ENCODE measurements around the gene TIMP4. TPM values are rescaled to one million over a fixed set of nuclear protein-coding genes. Genes with fewer than 3 reads are reported as not detected.
A peak's percentile ranks its signal among the peaks of the same experiment; 100 is the strongest.

Gene TIMP4
- total RNA-seq, 3 donors from 2014 or later = 27.4 to 170 (median 46.9) TPM

- DNase-seq (ENCODE audit: low spot score in 2 of 2) = no peak
- H3K36me3 ChIP-seq = no peaks in the 10 kb centered on the region
- no peaks in the 10 kb centered on the region for H3K4me1 ChIP-seq
- intact Hi-C loops (cut with DNase I; ENCODE audit: low total_unique reads) = loop anchor here (10.0 kb wide), 1 partner anchor 353 kb away; the partner anchor contains the start of gene TSEN2
- no peak overlapping the region for H3K4me3 ChIP-seq
- H3K9me3 ChIP-seq = no peaks in the 10 kb centered on the region
- no peak for TF ChIP-seq CTCF (IDR thresholded peaks at IDR 0.05)
- TF ChIP-seq POLR2A (IDR thresholded peaks at IDR 0.05) = no peak
- TF ChIP-seq POLR2AphosphoS5 (IDR thresholded peaks at IDR 0.05) = no peak
- no peak overlapping the region for H3K27ac ChIP-seq
- no peaks in the 10 kb centered on the region for H3K27me3 ChIP-seq
These were observed 27.2 kb downstream of the TIMP4 start for GRCh38 chr3:12131351-12132090.

- intact Hi-C loops (cut with DNase I; ENCODE audit: low total_unique reads) = no loop called here
- no peak overlapping the region for H3K4me3 ChIP-seq
- DNase-seq (ENCODE audit: low spot score in 2 of 2) = peak in 1 of 2 donors; percentile 83
- no peaks in the 10 kb centered on the region for H3K4me1 ChIP-seq
- no peaks in the 10 kb centered on the region for H3K27me3 ChIP-seq
- H3K27ac ChIP-seq = no peak overlapping the region
- no peaks in the 10 kb centered on the region for H3K36me3 ChIP-seq
- no peaks in the 10 kb centered on the region for H3K9me3 ChIP-seq
- TF ChIP-seq POLR2AphosphoS5 (IDR thresholded peaks at IDR 0.05) (peak in 1 of 3 donors; percentile 41), CTCF (IDR thresholded peaks at IDR 0.05) (no peak)
These were observed 31.3 kb downstream of the TIMP4 start for GRCh38 chr3:12127391-12127790.

GRCh38 chr3:12125772-12126171 is 32.9 kb downstream of the TIMP4 start:
- H3K36me3 ChIP-seq = no peaks in the 10 kb centered on the region
- intact Hi-C loops (cut with DNase I; ENCODE audit: low total_unique reads) = no loop called here
- TF ChIP-seq POLR2AphosphoS5 (IDR thresholded peaks at IDR 0.05) = no peak
- no peak for TF ChIP-seq CTCF (IDR thresholded peaks at IDR 0.05)
- no peak for TF ChIP-seq POLR2A (IDR thresholded peaks at IDR 0.05)
- no peaks in the 10 kb centered on the region for H3K9me3 ChIP-seq
- H3K4me3 ChIP-seq = no peak overlapping the region
- peaks cover 0 to 2% of the 10 kb centered on the region in 2 donors for H3K4me1 ChIP-seq
- no peak overlapping the region for H3K27ac ChIP-seq
- no peak for DNase-seq (ENCODE audit: low spot score in 2 of 2)
- no peaks in the 10 kb centered on the region for H3K27me3 ChIP-seq

- Histone ChIP-seq H3K36me3 (no peaks in the 10 kb centered on the region), H3K4me3 (no peak overlapping the region), H3K27ac (no peak overlapping the region), H3K4me1 (peaks cover 0 to 8% of the 10 kb centered on the region in 2 donors), H3K9me3 (no peaks in the 10 kb centered on the region), H3K27me3 (no peaks in the 10 kb centered on the region)
- no peak for DNase-seq (ENCODE audit: low spot score in 2 of 2)
- intact Hi-C loops (cut with DNase I; ENCODE audit: low total_unique reads) = no loop called here
- TF ChIP-seq POLR2A (IDR thresholded peaks at IDR 0.05) (no peak), CTCF (IDR thresholded peaks at IDR 0.05) (no peak), POLR2AphosphoS5 (IDR thresholded peaks at IDR 0.05) (no peak)
These were observed 37.2 kb downstream of the TIMP4 start for GRCh38 chr3:12121466-12121865.

- peak in 1 of 2 donors; percentile 81 for DNase-seq (ENCODE audit: low spot score in 2 of 2)
- TF ChIP-seq CTCF (IDR thresholded peaks at IDR 0.05) (no peak), POLR2AphosphoS5 (IDR thresholded peaks at IDR 0.05) (peak in 2 of 3 donors; percentile 46 to 62), POLR2A (IDR thresholded peaks at IDR 0.05) (no peak)
- H3K27me3 ChIP-seq = no peaks in the 10 kb centered on the region
These were observed 38.2 kb downstream of the TIMP4 start for GRCh38 chr3:12120374-12121140.

More at GRCh38 chr3:12120374-12121140, 38.2 kb downstream of the TIMP4 start:
- H3K36me3 ChIP-seq = no peaks in the 10 kb centered on the region
- intact Hi-C loops (cut with DNase I; ENCODE audit: low total_unique reads) = no loop called here
- H3K9me3 ChIP-seq = no peaks in the 10 kb centered on the region
- peak overlapping the region in 1 of 2 donors; percentile 54 for H3K27ac ChIP-seq
- H3K4me3 ChIP-seq = no peak overlapping the region
- peaks cover 0 to 8% of the 10 kb centered on the region in 2 donors for H3K4me1 ChIP-seq
